ENCODE measurements around the gene ALOX12.

DNA sequence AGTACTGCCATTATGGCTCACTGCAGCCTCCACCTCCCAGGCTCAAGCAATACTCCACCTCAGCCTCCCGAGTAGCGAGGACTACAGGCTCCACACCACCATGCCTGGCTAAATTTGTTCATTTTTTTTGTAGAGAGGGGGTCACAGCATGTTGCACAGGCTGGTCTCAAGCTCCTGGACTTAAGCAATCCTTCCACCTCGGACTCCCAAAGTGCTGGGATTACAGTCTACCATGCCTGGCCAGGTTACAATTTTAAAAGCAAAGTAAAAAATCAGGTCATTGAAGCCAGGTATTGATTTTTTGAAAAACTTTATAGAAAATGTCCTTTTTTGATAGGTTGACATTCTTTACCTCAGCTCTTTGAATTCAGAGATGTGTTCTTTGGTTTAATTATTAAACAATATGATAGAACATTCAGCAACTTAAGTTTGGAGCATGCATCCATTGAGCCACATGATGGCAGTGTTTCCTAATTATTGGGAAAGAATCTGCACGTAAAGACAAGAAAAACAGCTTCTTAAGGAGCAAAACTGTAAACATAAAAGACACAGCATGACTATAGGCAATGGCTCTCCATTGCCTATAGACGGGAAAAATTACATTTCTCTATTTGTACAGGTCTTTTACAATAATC is 49.8 kb downstream of the ALOX12 start:
- TF ChIP-seq, protein P1, sequence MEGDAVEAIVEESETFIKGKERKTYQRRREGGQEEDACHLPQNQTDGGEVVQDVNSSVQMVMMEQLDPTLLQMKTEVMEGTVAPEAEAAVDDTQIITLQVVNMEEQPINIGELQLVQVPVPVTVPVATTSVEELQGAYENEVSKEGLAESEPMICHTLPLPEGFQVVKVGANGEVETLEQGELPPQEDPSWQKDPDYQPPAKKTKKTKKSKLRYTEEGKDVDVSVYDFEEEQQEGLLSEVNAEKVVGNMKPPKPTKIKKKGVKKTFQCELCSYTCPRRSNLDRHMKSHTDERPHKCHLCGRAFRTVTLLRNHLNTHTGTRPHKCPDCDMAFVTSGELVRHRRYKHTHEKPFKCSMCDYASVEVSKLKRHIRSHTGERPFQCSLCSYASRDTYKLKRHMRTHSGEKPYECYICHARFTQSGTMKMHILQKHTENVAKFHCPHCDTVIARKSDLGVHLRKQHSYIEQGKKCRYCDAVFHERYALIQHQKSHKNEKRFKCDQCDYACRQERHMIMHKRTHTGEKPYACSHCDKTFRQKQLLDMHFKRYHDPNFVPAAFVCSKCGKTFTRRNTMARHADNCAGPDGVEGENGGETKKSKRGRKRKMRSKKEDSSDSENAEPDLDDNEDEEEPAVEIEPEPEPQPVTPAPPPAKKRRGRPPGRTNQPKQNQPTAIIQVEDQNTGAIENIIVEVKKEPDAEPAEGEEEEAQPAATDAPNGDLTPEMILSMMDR (IDR thresholded peaks at IDR 0.05), result peak; percentile 73 to 95 (median 77)
- TF ChIP-seq POLR2AphosphoS5 (IDR thresholded peaks at IDR 0.05), result peak in 1 of 3 donors; percentile 1
- TF ChIP-seq POLR2A (IDR thresholded peaks at IDR 0.05), result no peak
